Caco-2 (cell line): Measurements from ENCODE around the gene ATP10B. TPM values are rescaled to one million over a fixed set of nuclear protein-coding genes. Genes with fewer than 3 reads are reported as not detected.

ENCODE experiments used
- BruUV-seq: library from RNA; stranded (reverse); fragments of 400-500 nt; replicated peaks from 2 replicates; lab custom pipeline; 2021; lab: Mats Ljungman, UMichigan
- CTCF ChIA-PET: fragments of 300-600 bp; sonication (Branson Sonifier 250); formaldehyde crosslinking; loops from one replicate; lab custom pipeline; 2022; ENCODE audit warnings: antibody characterized with exemption; lab: Charles Lee
- POLR2A ChIA-PET: fragments of 300-600 bp; sonication (Branson Sonifier 250); formaldehyde crosslinking; loops from one replicate; lab custom pipeline; 2022; ENCODE audit warnings: antibody characterized with exemption; lab: Charles Lee
- DNase-seq, 2 experiments: peaks; one replicate each; pipeline versions ENCODE4 v3.0.0 to v3.0.0-alpha.2; 2020 to 2022
- H3K27me3 ChIP-seq: replicated peaks from 2 replicates; pipeline ENCODE4 v1.6.0; 2011; ENCODE audit warnings: low read length; ENCODE audit not compliant: control insufficient read depth, insufficient read depth
- H3K36me3 ChIP-seq: 2 replicates; pipeline ENCODE4 v1.5.1; 2011; ENCODE audit warnings: low read length; ENCODE audit not compliant: control insufficient read depth, insufficient read depth
- H3K4me1 ChIP-seq: fragments of 250-450 bp; sonication (Bioruptor Pico); 2 replicates; pipeline ENCODE4 v1.5.1; 2020; ENCODE audit warnings: mild to moderate bottlenecking
- H3K4me3 ChIP-seq: 2 replicates; pipeline ENCODE4 v1.5.1; 2011; ENCODE audit warnings: low read depth, mild to moderate bottlenecking, control low read depth, low read length
- H3K9me3 ChIP-seq: fragments of 250-450 bp; sonication (Bioruptor Pico); 2 replicates; pipeline ENCODE4 v1.5.1; 2020; ENCODE audit warnings: mild to moderate bottlenecking, moderate library complexity
- H3K27ac Mint-ChIP-seq: one replicate; pipeline ENCODE4 v1.8.0; 2022; ENCODE audit warnings: mixed read lengths; ENCODE audit not compliant: unreplicated experiment
- H3K27me3 Mint-ChIP-seq: one replicate; pipeline ENCODE4 v1.8.0; 2022; ENCODE audit warnings: mixed read lengths; ENCODE audit not compliant: insufficient read depth, unreplicated experiment
- H3K36me3 Mint-ChIP-seq: one replicate; pipeline ENCODE4 v1.8.0; 2022; ENCODE audit warnings: mild to moderate bottlenecking, mixed read lengths; ENCODE audit not compliant: insufficient read depth, unreplicated experiment
- H3K4me1 Mint-ChIP-seq: one replicate; pipeline ENCODE4 v1.8.0; 2022; ENCODE audit warnings: low read depth, mixed read lengths; ENCODE audit not compliant: unreplicated experiment
- H3K4me3 Mint-ChIP-seq: one replicate; pipeline ENCODE4 v1.8.0; 2022; ENCODE audit warnings: mild to moderate bottlenecking, moderate library complexity, mixed read lengths; ENCODE audit not compliant: unreplicated experiment
- H3K9me3 Mint-ChIP-seq: one replicate; pipeline ENCODE4 v1.8.0; 2022; ENCODE audit warnings: mixed read lengths; ENCODE audit not compliant: unreplicated experiment
- CTCF ChIP-seq, 2 experiments: fragments of 200-600 bp in 1 of 2; IDR thresholded peaks; 1 replicate in 1 of 2; 2 replicates in 1 of 2; pipeline versions ENCODE4 v1.5.1 to v1.8.0; 2011 to 2022; ENCODE audit warnings: antibody characterized with exemption in 1 of 2, control low read depth in 1 of 2, inconsistent platforms in 1 of 2, low read depth in 1 of 2, low read length in 1 of 2, mild to moderate bottlenecking in 1 of 2, moderate library complexity in 1 of 2; ENCODE audit not compliant: insufficient read depth in 1 of 2, severe bottlenecking in 1 of 2, unreplicated experiment in 1 of 2
- intact Hi-C: fragments of 100-400 bp; cut with micrococcal nuclease; formaldehyde crosslinking; loops from one replicate; pipeline ENCODE4 v1.10.0; 2022; ENCODE audit not compliant: unreplicated experiment
- total RNA-seq: library from RNA; stranded (reverse); gene quantifications from 2 replicates; pipeline ENCODE4 v1.2.3, GENCODE V29; 2022

Gene ATP10B
- total RNA-seq, 1 experiment from 2014 or later: 0.43 TPM

DNA sequence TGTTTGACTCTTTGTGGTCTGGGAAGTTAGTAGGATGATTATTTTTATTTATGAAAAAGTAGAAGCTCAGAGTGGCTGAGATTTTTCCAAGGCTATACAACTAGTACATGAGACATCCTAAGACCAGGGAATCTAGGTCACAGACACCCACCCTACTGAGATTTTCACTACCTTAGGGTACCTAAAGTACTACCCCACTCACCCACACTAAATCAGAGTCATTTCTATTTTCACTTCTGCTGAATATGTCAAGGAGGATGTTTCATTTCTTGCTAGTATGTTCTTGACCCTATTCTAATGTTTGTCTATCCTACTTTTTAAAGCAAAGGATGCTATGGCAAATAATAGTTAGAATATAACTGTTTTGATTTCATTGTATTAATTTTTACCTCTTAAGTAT is 206.0 kb downstream of the ATP10B start:
- Mint-ChIP-seq H3K4me3 (no peak overlapping the region), H3K4me1 (no peaks in the 10 kb centered on the region), H3K9me3 (no peaks in the 10 kb centered on the region), H3K27ac (no peak overlapping the region), H3K27me3 (peaks cover 4% of the 10 kb centered on the region), H3K36me3 (no peaks in the 10 kb centered on the region)
- no peak for DNase-seq
- intact Hi-C loops: loop anchor here (5.0 kb wide), 1 partner anchor 139 kb away; no protein-coding TSS in a partner anchor
- H3K4me1 ChIP-seq: no peaks in the 10 kb centered on the region
- ChIA-PET POLR2A (no interaction called here), CTCF (no interaction called here)
- no peak overlapping the region for H3K4me3 ChIP-seq
- H3K27me3 ChIP-seq: no peaks in the 10 kb centered on the region
- no peaks in the 10 kb centered on the region for H3K9me3 ChIP-seq
- no TSS peak for BruUV-seq
- TF ChIP-seq CTCF (IDR thresholded peaks at IDR 0.05; ENCODE audit: insufficient read depth in 1 of 2, low read depth in 1 of 2, low read length in 1 of 2, severe bottlenecking in 1 of 2, unreplicated experiment in 1 of 2): no peak
- H3K36me3 ChIP-seq: no peaks in the 10 kb centered on the region

DNA sequence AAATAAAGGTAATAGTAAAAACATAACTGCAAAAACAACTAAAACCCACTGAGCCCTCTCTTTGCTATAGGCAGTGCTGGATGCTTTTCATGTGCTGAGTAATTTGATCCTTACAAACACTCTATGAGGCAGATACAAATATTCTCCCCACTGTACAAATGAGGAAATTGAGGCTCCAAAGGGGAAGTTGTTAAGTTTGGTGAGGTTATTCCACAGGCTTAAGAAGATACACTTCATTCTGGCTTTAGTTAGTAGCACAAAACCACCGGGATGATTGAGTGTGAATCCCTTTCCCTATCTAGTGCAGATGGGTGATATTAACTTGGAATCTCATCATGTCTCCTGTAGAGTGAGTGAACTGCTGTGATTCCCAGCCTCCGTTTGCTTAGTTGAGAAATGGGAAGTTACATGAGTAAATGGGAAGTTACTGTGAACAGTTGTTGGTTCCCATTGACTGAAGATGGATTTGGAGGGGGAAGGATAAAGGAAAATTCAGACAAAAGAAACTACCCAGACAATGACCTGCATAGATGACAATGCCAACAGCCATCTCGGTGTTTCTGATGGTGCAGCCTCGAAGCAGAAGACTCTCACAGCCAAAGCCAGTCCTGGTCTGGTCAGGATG is 208.3 kb downstream of the ATP10B start:
- H3K27ac Mint-ChIP-seq: no peak overlapping the region
- H3K9me3 ChIP-seq: no peaks in the 10 kb centered on the region
- CTCF ChIA-PET: no interaction called here
- no peak for DNase-seq
- intact Hi-C loops: no loop called here
- H3K27me3 Mint-ChIP-seq: peaks cover 4% of the 10 kb centered on the region
- no TSS peak for BruUV-seq
- no peaks in the 10 kb centered on the region for H3K36me3 ChIP-seq
- POLR2A ChIA-PET: no interaction called here
- H3K4me1 Mint-ChIP-seq: peaks cover 6% of the 10 kb centered on the region
- no peaks in the 10 kb centered on the region for H3K4me1 ChIP-seq
- TF ChIP-seq CTCF (IDR thresholded peaks at IDR 0.05; ENCODE audit: insufficient read depth in 1 of 2, low read depth in 1 of 2, low read length in 1 of 2, severe bottlenecking in 1 of 2, unreplicated experiment in 1 of 2): no peak
- H3K4me3 Mint-ChIP-seq: no peak overlapping the region
- H3K36me3 Mint-ChIP-seq: no peaks in the 10 kb centered on the region
- H3K9me3 Mint-ChIP-seq: no peaks in the 10 kb centered on the region
- H3K27me3 ChIP-seq: no peaks in the 10 kb centered on the region
- no peak overlapping the region for H3K4me3 ChIP-seq

DNA sequence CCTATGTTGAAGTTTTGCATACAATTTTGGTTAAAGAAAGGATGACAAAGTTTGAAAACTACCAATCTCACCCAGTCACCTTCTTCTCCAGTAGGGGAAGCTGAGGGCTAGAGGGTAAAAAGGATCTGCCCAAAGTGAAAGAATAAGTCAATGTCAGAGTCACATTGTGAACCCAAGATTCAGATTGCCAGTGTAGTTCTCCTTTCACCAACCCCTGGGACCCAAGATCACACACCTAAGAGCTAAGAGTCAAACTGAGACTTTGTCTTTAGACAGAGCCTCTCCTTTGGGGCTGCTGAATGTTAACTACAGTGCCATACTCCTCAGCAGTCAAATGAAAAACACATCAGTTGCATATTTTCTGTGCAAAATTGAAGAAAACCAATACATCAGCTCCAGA is 210.6 kb downstream of the ATP10B start:
- no peaks in the 10 kb centered on the region for H3K9me3 ChIP-seq
- CTCF ChIA-PET: no interaction called here
- BruUV-seq: no TSS peak
- H3K36me3 ChIP-seq: no peaks in the 10 kb centered on the region
- H3K27me3 ChIP-seq: no peaks in the 10 kb centered on the region
- POLR2A ChIA-PET: no interaction called here
- no peak overlapping the region for H3K4me3 ChIP-seq
- H3K4me1 ChIP-seq: peaks cover 4% of the 10 kb centered on the region; the same call in 1 of the 2 replicates
- Mint-ChIP-seq H3K9me3 (peaks cover 10% of the 10 kb centered on the region), H3K4me1 (peaks cover 8% of the 10 kb centered on the region), H3K27ac (no peak overlapping the region), H3K36me3 (no peaks in the 10 kb centered on the region), H3K4me3 (no peak overlapping the region), H3K27me3 (no peaks in the 10 kb centered on the region)
- DNase-seq: no peak
- no peak for TF ChIP-seq CTCF (IDR thresholded peaks at IDR 0.05; ENCODE audit: insufficient read depth in 1 of 2, low read depth in 1 of 2, low read length in 1 of 2, severe bottlenecking in 1 of 2, unreplicated experiment in 1 of 2)
- intact Hi-C loops: no loop called here
